ENCODE measurements around the gene RASAL2.

Gene RASAL2

DNA sequence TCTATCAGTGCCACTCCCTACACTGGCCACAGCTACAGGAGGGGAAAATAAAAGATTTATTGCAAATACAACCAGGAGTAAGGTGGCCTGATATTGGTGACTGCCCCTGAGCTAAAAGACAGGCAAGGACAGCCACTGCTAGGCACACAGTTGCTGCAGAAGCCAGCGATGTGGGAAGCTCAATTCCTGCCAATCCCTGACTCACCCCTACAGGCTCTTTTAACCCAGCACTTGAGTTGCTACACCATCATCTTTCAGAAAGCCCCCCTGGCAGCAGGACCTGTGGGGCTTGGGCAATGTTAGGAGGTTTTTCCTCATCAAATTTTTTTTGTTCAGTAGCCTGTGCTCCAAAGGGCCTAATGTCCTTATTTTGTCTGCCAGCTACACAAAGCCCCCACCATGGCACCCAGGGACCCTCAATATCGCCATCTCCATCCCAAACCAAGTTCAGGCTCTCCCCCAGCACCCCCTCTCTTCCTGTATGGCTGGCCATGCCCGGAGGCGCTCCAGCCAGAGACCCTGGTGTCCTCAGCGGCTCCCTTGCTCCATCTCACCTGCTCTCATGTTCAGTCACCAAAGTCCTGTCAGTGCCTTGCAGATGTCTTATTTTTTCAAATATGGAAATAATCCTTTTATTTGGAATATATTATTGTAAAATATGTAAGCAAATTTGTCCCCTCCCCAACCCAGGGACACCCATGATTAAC is 389.5 kb downstream of the RASAL2 start:
- Histone ChIP-seq H3K9me3 (ENCODE audit: insufficient read depth, low read depth, low read length) (no peaks in the 10 kb centered on the region), H3K4me3 (ENCODE audit: low read length) (no peak overlapping the region), H3K9ac (ENCODE audit: low read depth, low read length) (no peak overlapping the region), H3K36me3 (ENCODE audit: insufficient read depth, low read length) (peaks cover 7% of the 10 kb centered on the region; the same call in 1 of the 2 replicates), H3K27ac (ENCODE audit: low read depth, low read length) (no peak overlapping the region), H3K27me3 (ENCODE audit: insufficient read depth, low read length) (no peaks in the 10 kb centered on the region), H3K4me1 (ENCODE audit: insufficient read depth, low read length) (peaks cover 2% of the 10 kb centered on the region; the same call in 1 of the 2 replicates)
- 89% methylated on average over 5 of the region's 5 CpGs for WGBS

DNA sequence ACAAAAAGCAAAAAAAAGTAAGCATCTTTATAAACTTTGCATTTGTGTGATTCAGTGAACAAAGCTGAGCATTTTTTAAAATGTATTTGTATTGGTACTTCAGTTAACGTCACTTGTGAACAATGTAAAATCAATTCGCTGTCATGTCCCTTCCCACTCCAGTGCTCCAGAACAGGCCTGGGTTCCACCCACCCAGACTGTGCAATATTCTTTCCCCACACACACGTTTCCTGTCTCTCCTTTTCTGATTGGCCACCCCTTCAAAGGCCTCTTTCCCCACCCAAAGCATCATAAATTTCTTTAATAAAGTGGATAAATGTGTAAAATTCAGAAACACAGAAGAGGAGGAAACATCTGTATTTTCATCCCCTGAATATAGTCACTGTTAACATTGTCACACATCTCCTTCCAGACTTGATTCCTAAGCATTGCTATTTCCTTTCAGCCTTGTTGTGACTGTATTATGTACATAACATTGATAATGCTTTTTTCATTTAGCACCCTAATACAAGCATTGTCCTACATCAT is 390.9 kb downstream of the RASAL2 start:
- H3K27me3 ChIP-seq (ENCODE audit: insufficient read depth, low read length) = no peaks in the 10 kb centered on the region
- H3K36me3 ChIP-seq (ENCODE audit: insufficient read depth, low read length) = peaks cover 4% of the 10 kb centered on the region; the same call in 1 of the 2 replicates
- H3K4me3 ChIP-seq (ENCODE audit: low read length) = no peak overlapping the region
- no peak overlapping the region for H3K9ac ChIP-seq (ENCODE audit: low read depth, low read length)
- 81% methylated on average over 3 of the region's 3 CpGs for WGBS
- no peak overlapping the region for H3K27ac ChIP-seq (ENCODE audit: low read depth, low read length)
- no peaks in the 10 kb centered on the region for H3K9me3 ChIP-seq (ENCODE audit: insufficient read depth, low read depth, low read length)
- peaks cover 2% of the 10 kb centered on the region; the same call in 1 of the 2 replicates for H3K4me1 ChIP-seq (ENCODE audit: insufficient read depth, low read length)

DNA sequence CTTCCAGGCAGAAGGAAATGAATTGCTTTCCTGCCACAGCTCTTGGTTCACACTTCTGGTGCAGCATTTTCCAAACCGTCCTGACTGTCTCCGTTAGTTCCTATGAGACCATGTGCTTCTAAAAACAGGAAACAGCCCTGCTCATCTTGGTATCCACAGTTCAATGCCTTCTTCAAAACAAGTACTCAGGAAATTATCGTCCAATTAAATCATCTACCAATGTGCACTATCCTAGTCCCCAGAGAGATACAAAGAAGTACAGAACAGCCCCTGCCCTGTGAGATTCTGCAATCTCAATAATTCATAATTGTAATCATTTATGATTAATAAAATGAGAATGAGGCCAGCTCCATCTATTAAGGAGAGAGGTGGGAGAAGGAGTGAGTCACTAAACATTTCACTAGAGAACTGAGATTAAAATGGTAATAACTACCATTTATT is 391.7 kb downstream of the RASAL2 start:
- H3K36me3 ChIP-seq (ENCODE audit: insufficient read depth, low read length) = no peaks in the 10 kb centered on the region
- H3K4me1 ChIP-seq (ENCODE audit: insufficient read depth, low read length) = peaks cover 2% of the 10 kb centered on the region; the same call in 1 of the 2 replicates
- WGBS = 69% methylated on average over 3 of the region's 3 CpGs
- H3K27ac ChIP-seq (ENCODE audit: low read depth, low read length) = no peak overlapping the region
- no peaks in the 10 kb centered on the region for H3K9me3 ChIP-seq (ENCODE audit: insufficient read depth, low read depth, low read length)
- H3K9ac ChIP-seq (ENCODE audit: low read depth, low read length) = no peak overlapping the region
- H3K4me3 ChIP-seq (ENCODE audit: low read length) = no peak overlapping the region
- H3K27me3 ChIP-seq (ENCODE audit: insufficient read depth, low read length) = no peaks in the 10 kb centered on the region

DNA sequence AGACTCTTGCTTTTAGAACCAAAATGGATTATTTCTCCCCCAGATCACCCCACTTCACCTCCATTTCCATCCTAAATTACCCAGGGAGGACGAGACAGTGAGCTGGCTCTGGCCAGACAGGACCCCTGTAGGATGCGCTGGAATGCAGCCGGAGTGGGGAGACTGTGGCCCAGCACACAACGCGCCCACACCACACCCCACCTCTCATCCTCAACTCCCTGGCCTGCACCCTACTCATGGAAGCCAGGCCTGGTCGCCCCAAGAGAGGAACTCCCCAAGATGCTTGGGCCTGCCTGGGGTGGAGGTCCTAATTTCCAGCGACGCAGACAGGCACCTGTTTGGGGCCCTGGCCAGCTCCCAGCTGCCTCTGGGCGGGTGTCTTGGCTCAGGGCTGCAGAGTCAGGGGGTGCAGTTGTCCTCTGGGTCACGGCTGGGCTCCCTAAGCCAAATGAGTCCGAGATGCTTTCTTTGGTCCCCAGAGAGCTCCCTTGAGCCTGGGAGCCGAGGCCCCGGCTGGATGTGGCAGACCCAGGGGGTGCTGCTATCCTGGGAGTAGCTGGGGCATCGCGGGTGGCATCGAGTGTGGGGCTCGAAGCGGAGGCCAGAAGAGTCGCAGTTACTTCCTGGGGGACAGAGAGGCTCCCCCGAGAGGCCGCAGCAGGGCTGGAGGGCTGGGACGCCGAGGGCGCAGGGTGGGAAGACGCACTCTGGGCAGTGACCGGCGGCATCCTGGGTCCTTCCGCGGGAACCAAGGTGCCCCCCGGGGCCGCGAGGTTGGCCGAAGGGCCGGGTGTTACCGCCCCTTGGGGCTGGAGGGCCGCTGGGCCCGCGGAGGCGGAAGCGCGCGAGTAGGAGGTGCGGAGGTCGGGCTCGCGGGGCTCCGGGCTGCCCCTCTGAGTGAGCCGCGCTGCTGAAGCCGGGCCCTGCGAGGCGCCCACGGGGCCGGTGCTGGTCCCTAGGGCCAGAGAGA is 392.5 kb downstream of the RASAL2 start:
- no peak overlapping the region for H3K9ac ChIP-seq (ENCODE audit: low read depth, low read length)
- no peaks in the 10 kb centered on the region for H3K36me3 ChIP-seq (ENCODE audit: insufficient read depth, low read length)
- peaks cover 2% of the 10 kb centered on the region; the same call in 1 of the 2 replicates for H3K4me1 ChIP-seq (ENCODE audit: insufficient read depth, low read length)
- no peak overlapping the region for H3K27ac ChIP-seq (ENCODE audit: low read depth, low read length)
- H3K9me3 ChIP-seq (ENCODE audit: insufficient read depth, low read depth, low read length) = no peaks in the 10 kb centered on the region
- H3K4me3 ChIP-seq (ENCODE audit: low read length) = no peak overlapping the region
- 95% methylated on average over 54 of the region's 54 CpGs for WGBS
- H3K27me3 ChIP-seq (ENCODE audit: insufficient read depth, low read length) = no peaks in the 10 kb centered on the region

DNA sequence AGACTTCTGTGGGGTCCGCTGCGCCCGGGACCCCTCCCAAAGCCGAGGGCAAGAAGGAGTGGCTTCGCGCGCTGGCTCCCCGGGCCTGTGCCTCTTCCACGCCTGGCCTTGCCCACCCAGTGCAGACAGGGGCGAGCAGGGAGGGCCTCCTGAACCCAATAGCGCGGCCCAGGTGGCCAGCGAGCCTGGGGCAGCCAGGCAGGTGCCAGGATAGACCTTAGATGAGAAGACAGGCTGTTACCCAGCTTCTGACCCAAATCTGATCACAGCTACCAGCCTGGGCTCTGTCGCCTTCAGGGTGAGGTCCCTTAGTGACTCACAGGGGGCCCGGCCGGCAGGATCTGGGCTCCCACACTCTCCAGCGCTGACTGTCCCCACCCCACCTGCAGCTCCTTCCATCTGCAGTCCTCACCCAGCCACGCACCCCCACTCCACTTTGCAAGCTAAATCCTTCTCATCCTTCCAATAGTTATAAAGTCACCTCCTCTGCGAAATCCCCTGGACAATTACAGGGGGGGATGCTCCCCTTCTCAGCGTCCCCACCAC is 393.2 kb downstream of the RASAL2 start:
- 95% methylated on average over 20 of the region's 20 CpGs for WGBS
- H3K36me3 ChIP-seq (ENCODE audit: insufficient read depth, low read length) = no peaks in the 10 kb centered on the region
- no peaks in the 10 kb centered on the region for H3K27me3 ChIP-seq (ENCODE audit: insufficient read depth, low read length)
- peaks cover 2% of the 10 kb centered on the region; the same call in 1 of the 2 replicates for H3K4me1 ChIP-seq (ENCODE audit: insufficient read depth, low read length)
- no peaks in the 10 kb centered on the region for H3K9me3 ChIP-seq (ENCODE audit: insufficient read depth, low read depth, low read length)
- H3K4me3 ChIP-seq (ENCODE audit: low read length) = no peak overlapping the region
- no peak overlapping the region for H3K9ac ChIP-seq (ENCODE audit: low read depth, low read length)
- no peak overlapping the region for H3K27ac ChIP-seq (ENCODE audit: low read depth, low read length)

DNA sequence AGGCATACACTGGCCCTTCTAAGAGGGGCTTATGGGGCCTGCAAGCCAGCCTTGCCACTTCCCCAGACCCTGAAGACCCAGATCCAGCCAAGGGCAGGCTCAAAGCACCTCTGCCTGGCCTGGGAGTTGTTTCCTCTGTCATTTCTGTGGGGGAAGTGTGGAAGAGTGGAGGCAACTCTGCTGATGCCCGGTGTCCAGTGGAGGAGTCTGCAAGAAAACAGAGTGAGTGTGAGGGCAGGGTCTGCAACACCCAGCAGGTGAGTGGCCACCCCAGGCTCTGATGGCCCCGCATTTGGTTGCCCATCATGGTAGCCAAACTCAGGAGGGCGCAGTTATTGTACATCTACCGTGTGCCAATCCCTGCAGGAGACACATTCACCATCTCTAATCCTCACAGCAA is 394.5 kb downstream of the RASAL2 start:
- Histone ChIP-seq H3K9ac (ENCODE audit: low read depth, low read length) (no peak overlapping the region), H3K36me3 (ENCODE audit: insufficient read depth, low read length) (no peaks in the 10 kb centered on the region)

DNA sequence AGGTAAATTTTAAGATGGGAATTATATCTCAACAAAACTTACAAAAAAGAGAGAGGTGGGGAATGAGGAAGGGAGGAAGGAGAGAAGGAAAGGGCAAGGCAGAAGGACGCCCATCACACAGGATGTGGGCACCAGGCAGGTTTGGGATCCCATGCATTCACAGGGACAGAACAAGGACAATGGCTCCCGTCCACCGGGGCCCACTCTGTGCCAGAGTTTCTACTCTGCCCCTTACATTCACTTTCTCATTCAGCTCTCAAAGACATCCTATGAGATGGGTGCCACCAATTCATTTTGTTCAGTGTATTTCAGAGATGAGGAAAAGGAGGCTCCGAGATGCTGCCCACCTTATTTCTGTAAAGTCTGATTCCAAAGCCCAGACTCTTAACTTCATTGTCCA is 395.5 kb downstream of the RASAL2 start:
- Histone ChIP-seq H3K4me3 (ENCODE audit: low read length) (no peak overlapping the region), H3K9ac (ENCODE audit: low read depth, low read length) (no peak overlapping the region), H3K27me3 (ENCODE audit: insufficient read depth, low read length) (no peaks in the 10 kb centered on the region), H3K36me3 (ENCODE audit: insufficient read depth, low read length) (no peaks in the 10 kb centered on the region), H3K9me3 (ENCODE audit: insufficient read depth, low read depth, low read length) (no peaks in the 10 kb centered on the region), H3K4me1 (ENCODE audit: insufficient read depth, low read length) (no peaks in the 10 kb centered on the region), H3K27ac (ENCODE audit: low read depth, low read length) (no peak overlapping the region)
- 93% methylated on average over 4 of the region's 4 CpGs for WGBS

More for the DNA sequence above, 394.5 kb downstream of the RASAL2 start:
- H3K9me3 ChIP-seq (ENCODE audit: insufficient read depth, low read depth, low read length) = no peaks in the 10 kb centered on the region
- H3K4me1 ChIP-seq (ENCODE audit: insufficient read depth, low read length) = peaks cover 2% of the 10 kb centered on the region; the same call in 1 of the 2 replicates
- H3K27ac ChIP-seq (ENCODE audit: low read depth, low read length) = no peak overlapping the region
- no peaks in the 10 kb centered on the region for H3K27me3 ChIP-seq (ENCODE audit: insufficient read depth, low read length)
- H3K4me3 ChIP-seq (ENCODE audit: low read length) = no peak overlapping the region
- 92% methylated on average over 4 of the region's 4 CpGs for WGBS

DNA sequence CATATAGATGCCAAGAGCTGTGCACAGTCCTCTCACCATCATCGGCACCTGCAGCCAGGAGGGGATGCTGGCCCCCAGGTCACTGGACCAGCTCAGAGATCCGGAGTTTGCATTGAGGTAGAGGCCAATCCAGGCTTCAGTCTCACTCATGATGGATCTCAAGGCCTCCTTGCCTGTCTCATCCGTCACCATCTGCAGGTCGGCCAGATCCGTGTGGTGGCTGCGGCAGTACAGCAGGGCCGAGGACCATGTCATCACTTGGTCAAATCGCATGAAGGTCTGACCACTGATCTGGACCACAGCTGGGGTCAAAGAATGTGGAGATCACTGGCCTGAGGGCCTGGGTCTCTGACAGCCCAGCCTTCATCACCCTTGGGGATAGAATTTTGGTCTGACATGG is 396.2 kb downstream of the RASAL2 start:
- H3K4me1 ChIP-seq (ENCODE audit: insufficient read depth, low read length) = no peaks in the 10 kb centered on the region
- H3K4me3 ChIP-seq (ENCODE audit: low read length) = no peak overlapping the region
- no peaks in the 10 kb centered on the region for H3K36me3 ChIP-seq (ENCODE audit: insufficient read depth, low read length)
- no peak overlapping the region for H3K27ac ChIP-seq (ENCODE audit: low read depth, low read length)
- no peak overlapping the region for H3K9ac ChIP-seq (ENCODE audit: low read depth, low read length)
- H3K27me3 ChIP-seq (ENCODE audit: insufficient read depth, low read length) = no peaks in the 10 kb centered on the region
- H3K9me3 ChIP-seq (ENCODE audit: insufficient read depth, low read depth, low read length) = no peaks in the 10 kb centered on the region
- 94% methylated on average over 8 of the region's 8 CpGs for WGBS

DNA sequence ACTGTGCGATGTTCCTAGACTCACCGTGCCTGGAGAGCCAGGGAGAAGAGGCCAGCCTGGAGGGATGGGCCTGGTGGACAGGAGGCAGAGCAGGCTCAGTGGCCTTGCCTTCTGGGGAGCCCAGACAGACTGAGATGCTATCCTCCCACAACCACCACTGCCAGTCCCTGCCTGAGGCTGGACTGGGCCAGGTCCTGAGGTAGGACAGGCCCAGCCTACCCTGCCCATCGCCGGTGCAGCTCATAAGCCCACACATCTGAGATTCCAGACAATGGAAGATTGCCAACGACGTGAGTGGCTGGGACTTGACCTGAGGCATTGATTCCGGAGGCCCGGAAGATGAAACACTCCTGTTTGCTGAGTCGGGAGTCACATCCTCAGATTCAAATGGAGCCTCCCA is 397.1 kb downstream of the RASAL2 start:
- no peak overlapping the region for H3K4me3 ChIP-seq (ENCODE audit: low read length)
- H3K27me3 ChIP-seq (ENCODE audit: insufficient read depth, low read length) = no peaks in the 10 kb centered on the region
- H3K4me1 ChIP-seq (ENCODE audit: insufficient read depth, low read length) = no peaks in the 10 kb centered on the region
- no peak overlapping the region for H3K9ac ChIP-seq (ENCODE audit: low read depth, low read length)
- no peak overlapping the region for H3K27ac ChIP-seq (ENCODE audit: low read depth, low read length)
- 95% methylated on average over 9 of the region's 9 CpGs for WGBS
- no peaks in the 10 kb centered on the region for H3K36me3 ChIP-seq (ENCODE audit: insufficient read depth, low read length)
- H3K9me3 ChIP-seq (ENCODE audit: insufficient read depth, low read depth, low read length) = no peaks in the 10 kb centered on the region

DNA sequence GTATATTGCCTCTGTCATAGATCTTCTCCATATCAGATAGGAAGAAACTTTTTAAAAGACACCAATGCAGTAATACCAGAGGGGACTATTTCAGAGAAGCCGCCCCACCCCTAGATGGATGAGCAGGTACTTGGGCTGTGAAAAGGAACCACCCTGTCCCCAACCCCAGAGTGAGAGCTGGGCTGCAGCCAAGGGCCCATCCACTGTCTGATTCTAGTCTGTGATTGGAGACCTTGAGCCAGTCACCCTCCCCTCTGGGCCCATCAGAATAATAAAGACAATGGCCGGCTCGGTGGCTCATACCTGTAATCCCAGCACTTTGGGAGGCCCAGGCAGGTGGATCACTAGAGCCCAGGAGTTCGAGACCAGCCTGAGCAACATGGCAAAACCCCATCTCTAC is 397.8 kb downstream of the RASAL2 start:
- H3K4me1 ChIP-seq (ENCODE audit: insufficient read depth, low read length) = no peaks in the 10 kb centered on the region
- H3K27me3 ChIP-seq (ENCODE audit: insufficient read depth, low read length) = no peaks in the 10 kb centered on the region
- no peaks in the 10 kb centered on the region for H3K36me3 ChIP-seq (ENCODE audit: insufficient read depth, low read length)
- no peak overlapping the region for H3K27ac ChIP-seq (ENCODE audit: low read depth, low read length)
- no peak overlapping the region for H3K9ac ChIP-seq (ENCODE audit: low read depth, low read length)
- H3K4me3 ChIP-seq (ENCODE audit: low read length) = no peak overlapping the region
- no peaks in the 10 kb centered on the region for H3K9me3 ChIP-seq (ENCODE audit: insufficient read depth, low read depth, low read length)
- 90% methylated on average over 4 of the region's 4 CpGs for WGBS

DNA sequence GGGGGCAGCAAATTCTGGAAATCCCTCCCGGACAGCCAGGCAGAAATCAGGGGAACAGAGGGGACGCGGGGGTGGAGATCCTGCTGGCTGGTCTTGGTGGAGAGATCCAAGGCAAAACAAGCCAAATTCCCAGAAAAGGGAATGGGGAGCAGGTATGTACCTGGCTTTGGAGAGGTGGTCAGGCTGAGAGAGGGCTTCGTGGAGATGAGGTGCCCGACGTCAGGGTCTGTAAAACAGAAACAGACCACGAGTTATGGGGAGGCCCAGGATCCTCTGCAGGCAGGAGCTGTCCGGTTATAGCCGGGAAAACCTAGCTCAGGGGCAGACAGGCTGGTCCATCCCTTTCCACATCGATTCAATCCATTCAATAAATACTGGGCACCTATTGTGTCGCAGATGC is 398.4 kb downstream of the RASAL2 start:
- Histone ChIP-seq H3K9ac (ENCODE audit: low read depth, low read length) (no peak overlapping the region), H3K9me3 (ENCODE audit: insufficient read depth, low read depth, low read length) (no peaks in the 10 kb centered on the region), H3K27ac (ENCODE audit: low read depth, low read length) (no peak overlapping the region), H3K27me3 (ENCODE audit: insufficient read depth, low read length) (no peaks in the 10 kb centered on the region), H3K4me1 (ENCODE audit: insufficient read depth, low read length) (no peaks in the 10 kb centered on the region), H3K4me3 (ENCODE audit: low read length) (no peak overlapping the region), H3K36me3 (ENCODE audit: insufficient read depth, low read length) (no peaks in the 10 kb centered on the region)
- 93% methylated on average over 11 of the region's 11 CpGs for WGBS
